HEK293 (cell line): Measurements from ENCODE around the gene LRRC75A.

Experiments
- CTCF ChIA-PET: fragments of 350-600 bp; formaldehyde crosslinking; extraction: SDS; loops from one replicate; lab custom pipeline; 2021; ENCODE audit warnings: antibody characterized with exemption; lab: Yijun Ruan, JAX
- POLR2A ChIA-PET: fragments of 300-600 bp; formaldehyde crosslinking; extraction: SDS; loops from one replicate; lab custom pipeline; 2020; ENCODE audit warnings: antibody characterized with exemption, inconsistent platforms; lab: Yijun Ruan, JAX
- H3K27ac ChIP-seq: fragments of 200-500 bp; sonication (Bioruptor generic); 2 replicates; pipeline ENCODE4 v1.5.1; 2014; ENCODE audit warnings: low read depth, low read length, control low read depth, inconsistent platforms; ENCODE audit errors: extremely low read depth
- H3K36me3 ChIP-seq, 2 experiments: fragments of 200-500 bp in 1 of 2; sonication (Bioruptor generic) in 1 of 2; 1 replicate in 1 of 2; 2 replicates in 1 of 2; pipeline ENCODE4 v1.5.1; 2014 to 2017; ENCODE audit warnings: inconsistent platforms in 2 of 2, low read length in 2 of 2; ENCODE audit not compliant: control insufficient read depth in 2 of 2, insufficient read depth in 1 of 2
- H3K4me1 ChIP-seq: fragments of 200-500 bp; sonication (Bioruptor generic); 2 replicates; pipeline ENCODE4 v1.5.1; 2014; ENCODE audit warnings: mild to moderate bottlenecking, low read length, inconsistent platforms; ENCODE audit not compliant: control insufficient read depth, insufficient read depth
- H3K4me3 ChIP-seq: 2 replicates; pipeline ENCODE4 v1.5.1; 2011; ENCODE audit warnings: low read depth, mild to moderate bottlenecking, control low read depth, low read length, moderate library complexity
- H3K9me3 ChIP-seq: fragments of 200-500 bp; sonication (Bioruptor generic); 2 replicates; pipeline ENCODE4 v1.5.1; 2014; ENCODE audit warnings: low read depth, low read length, inconsistent platforms; ENCODE audit not compliant: control insufficient read depth, insufficient read depth
- BCL11A ChIP-seq: fragments of 450-650 bp; formaldehyde crosslinking; IDR thresholded peaks from 2 replicates; pipeline ENCODE4 v1.5.1; 2016; ENCODE audit warnings: low read depth, missing biosample characterization, missing genetic modification characterization
- EGR2 ChIP-seq: fragments of 450-650 bp; formaldehyde crosslinking; IDR thresholded peaks from 2 replicates; pipeline ENCODE4 v1.5.1; 2016; ENCODE audit warnings: low read depth, missing biosample characterization, missing genetic modification characterization
- GLIS1 ChIP-seq: fragments of 450-650 bp; formaldehyde crosslinking; IDR thresholded peaks from 2 replicates; pipeline ENCODE4 v1.5.1; 2016; ENCODE audit warnings: missing biosample characterization, missing genetic modification characterization
- GLIS2 ChIP-seq: fragments of 450-650 bp; formaldehyde crosslinking; IDR thresholded peaks from 2 replicates; pipeline ENCODE4 v1.5.1; 2016; ENCODE audit warnings: missing biosample characterization, missing genetic modification characterization
- OVOL3 ChIP-seq: fragments of 450-650 bp; formaldehyde crosslinking; IDR thresholded peaks from 2 replicates; pipeline ENCODE4 v1.5.1; 2016; ENCODE audit warnings: missing biosample characterization, missing genetic modification characterization
- PBX3 ChIP-seq: sonication (generic); formaldehyde crosslinking; IDR thresholded peaks from 2 replicates; pipeline ENCODE4 v1.8.1; 2022; ENCODE audit warnings: mild to moderate bottlenecking, moderate library complexity, missing genetic modification reagents
- PRDM10 ChIP-seq: fragments of 450-650 bp; formaldehyde crosslinking; IDR thresholded peaks from 2 replicates; pipeline ENCODE4 v1.5.1; 2016; ENCODE audit warnings: missing biosample characterization, missing genetic modification characterization
- YY1 ChIP-seq: fragments of 450-650 bp; formaldehyde crosslinking; IDR thresholded peaks from 2 replicates; pipeline ENCODE4 v1.5.1; 2018; ENCODE audit warnings: missing biosample characterization, missing genetic modification characterization
- ZBTB1 ChIP-seq: fragments of 450-650 bp; formaldehyde crosslinking; IDR thresholded peaks from 2 replicates; pipeline ENCODE4 v1.5.1; 2016; ENCODE audit warnings: missing biosample characterization, missing genetic modification characterization
- ZBTB7A ChIP-seq: fragments of 450-650 bp; formaldehyde crosslinking; IDR thresholded peaks from 2 replicates; pipeline ENCODE4 v1.5.1; 2016; ENCODE audit warnings: low read depth, missing biosample characterization, missing genetic modification characterization
- ZNF132 ChIP-seq: fragments of 450-650 bp; formaldehyde crosslinking; IDR thresholded peaks from 2 replicates; pipeline ENCODE4 v1.5.1; 2017; ENCODE audit warnings: missing biosample characterization, missing genetic modification characterization, borderline replicate concordance
- ZNF133 ChIP-seq: fragments of 450-650 bp; formaldehyde crosslinking; IDR thresholded peaks from 2 replicates; pipeline ENCODE4 v1.5.1; 2016; ENCODE audit warnings: missing biosample characterization, missing genetic modification characterization
- ZNF16 ChIP-seq: fragments of 450-650 bp; formaldehyde crosslinking; IDR thresholded peaks from 2 replicates; pipeline ENCODE4 v1.5.1; 2016; ENCODE audit warnings: low read depth, missing biosample characterization, missing genetic modification characterization
- ZNF2 ChIP-seq: fragments of 450-650 bp; formaldehyde crosslinking; IDR thresholded peaks from 2 replicates; pipeline ENCODE4 v1.5.1; 2016; ENCODE audit warnings: missing biosample characterization, missing genetic modification characterization
- ZNF391 ChIP-seq: fragments of 450-650 bp; formaldehyde crosslinking; IDR thresholded peaks from 2 replicates; pipeline ENCODE4 v1.5.1; 2016; ENCODE audit warnings: low read depth, missing biosample characterization, missing genetic modification characterization, borderline replicate concordance
- ZNF394 ChIP-seq: fragments of 450-650 bp; formaldehyde crosslinking; IDR thresholded peaks from 2 replicates; pipeline ENCODE4 v1.5.1; 2016; ENCODE audit warnings: missing biosample characterization, missing genetic modification characterization, mild to moderate bottlenecking, moderate library complexity, borderline replicate concordance
- ZNF610 ChIP-seq: fragments of 450-650 bp; formaldehyde crosslinking; IDR thresholded peaks from 2 replicates; pipeline ENCODE4 v1.5.1; 2016; ENCODE audit warnings: missing biosample characterization, missing genetic modification characterization, borderline replicate concordance
- ZNF645 ChIP-seq: fragments of 450-650 bp; formaldehyde crosslinking; IDR thresholded peaks from 2 replicates; pipeline ENCODE4; 2016; ENCODE audit warnings: missing biosample characterization, missing genetic modification characterization
- ZNF837 ChIP-seq: fragments of 450-650 bp; formaldehyde crosslinking; IDR thresholded peaks from 2 replicates; pipeline ENCODE4 v1.5.1; 2016; ENCODE audit warnings: missing biosample characterization, missing genetic modification characterization

Gene LRRC75A

GRCh38 chr17:16437083-16437482 is 54.9 kb downstream of the LRRC75A start:
- Histone ChIP-seq H3K9me3 (no peaks in the 10 kb centered on the region), H3K4me1 (no peaks in the 10 kb centered on the region), H3K36me3 (peaks cover 18 to 30% of the 10 kb centered on the region in 2 experiments), H3K27ac (no peak overlapping the region), H3K4me3 (no peak overlapping the region)
- CTCF ChIA-PET, result interaction anchor here (0.6 to 2.8 kb wide), 4 partner anchors 9 to 606 kb away, joined by 3 to 19 read pairs (median 4); no protein-coding TSS in a partner anchor
- POLR2A ChIA-PET, result interaction anchor here (2.3 to 2.5 kb wide), 2 partner anchors 56 to 73 kb away, joined by 24 to 86 read pairs; partner anchors contain the start of gene UBB
- TF ChIP-seq ZNF16 (tag by site-specific recombination) (no peak), ZBTB1 (tag by site-specific recombination) (no peak), ZNF394 (tag by site-specific recombination) (no peak), ZNF610 (tag by site-specific recombination) (no peak), ZNF2 (tag by site-specific recombination) (no peak), YY1 (no peak), ZNF391 (no peak)

GRCh38 chr17:16435925-16436886 is 55.8 kb downstream of the LRRC75A start:
- Histone ChIP-seq H3K36me3 (peaks cover 9 to 21% of the 10 kb centered on the region in 2 experiments), H3K4me1 (no peaks in the 10 kb centered on the region), H3K27ac (no peak overlapping the region), H3K9me3 (no peaks in the 10 kb centered on the region), H3K4me3 (no peak overlapping the region)
- TF ChIP-seq ZNF133 (tag by site-specific recombination) (no peak), GLIS2 (tag by site-specific recombination) (0 out of 2 replicates have a peak, but pooled peaks have one; percentile 1), ZNF837 (tag by site-specific recombination) (no peak), ZBTB7A (tag by site-specific recombination) (no peak), ZNF132 (no peak), PBX3 (CRISPR knock-in tag) (no peak), BCL11A (tag by site-specific recombination) (no peak), PRDM10 (tag by site-specific recombination) (no peak), ZNF645 (no peak), OVOL3 (no peak), EGR2 (tag by site-specific recombination) (peak; percentile 46), GLIS1 (tag by site-specific recombination) (no peak)
- ChIA-PET POLR2A (interaction anchor here (0.5 to 1.4 kb wide), 2 partner anchors 56 to 115 kb away, joined by 3 to 5 read pairs; partner anchors contain the start of gene UBB), CTCF (interaction anchor here (0.6 to 2.8 kb wide), 5 partner anchors 8 to 85 kb away, joined by 3 to 19 read pairs (median 5); no protein-coding TSS in a partner anchor)
